IMR-90 (cell line): ENCODE data around the gene CFAP61. TPM values are rescaled to one million over a fixed set of nuclear protein-coding genes. Genes with fewer than 3 reads are reported as not detected.

Source experiments
- ATAC-seq: fragments of 200-7000 bp; cut with Tn5 transposase; 2 replicates; pipeline ENCODE4 v1.9.1; 2020; ENCODE audit warnings: low read depth, mild to moderate bottlenecking, moderate library complexity
- BruUV-seq: library from RNA; stranded (reverse); fragments of 400-500 nt; replicated peaks from 2 replicates; lab custom pipeline; 2021; lab: Mats Ljungman, UMichigan
- CTCF ChIA-PET: fragments of 300-600 bp; formaldehyde crosslinking; extraction: SDS; loops from one replicate; lab custom pipeline; 2021; ENCODE audit warnings: antibody characterized with exemption; lab: Yijun Ruan, JAX
- POLR2A ChIA-PET: fragments of 300-600 bp; sonication (Branson Sonifier 250); formaldehyde crosslinking; loops from one replicate; lab custom pipeline; 2022; ENCODE audit warnings: antibody characterized with exemption; ENCODE audit not compliant: unreplicated experiment; lab: Charles Lee
- DNase-seq: peaks from one replicate; pipeline ENCODE4 v3.0.0; 2013
- H2AFZ ChIP-seq: replicated peaks from 2 replicates; pipeline ENCODE3; 2013; ENCODE audit warnings: low read length, mild to moderate bottlenecking; ENCODE audit not compliant: poor library complexity
- H2AK5ac ChIP-seq: 2 replicates; pipeline ENCODE4 v1.6.1; 2013; ENCODE audit warnings: low read depth, low read length, inconsistent platforms
- H2AK9ac ChIP-seq: replicated peaks from 2 replicates; pipeline ENCODE3; 2013; ENCODE audit warnings: mild to moderate bottlenecking, low read depth, low read length, moderate library complexity; ENCODE audit not compliant: poor library complexity
- H2BK120ac ChIP-seq: 2 replicates; pipeline ENCODE4 v1.6.1; 2013; ENCODE audit warnings: low read depth, low read length, inconsistent platforms
- H2BK15ac ChIP-seq: 3 replicates; pipeline ENCODE4 v1.6.1; 2013; ENCODE audit warnings: low read depth, low read length, inconsistent platforms
- H2BK20ac ChIP-seq: 2 replicates; pipeline ENCODE4 v1.6.1; 2013; ENCODE audit warnings: low read depth, mild to moderate bottlenecking, inconsistent platforms, low read length, moderate library complexity
- H2BK5ac ChIP-seq: 2 replicates; pipeline ENCODE4 v1.6.1; 2013; ENCODE audit warnings: mild to moderate bottlenecking, low read depth, low read length, inconsistent platforms; ENCODE audit not compliant: poor library complexity, severe bottlenecking
- H3K14ac ChIP-seq: replicated peaks from 2 replicates; pipeline ENCODE4 v1.6.1; 2013; ENCODE audit warnings: low read depth, low read length, inconsistent platforms
- H3K18ac ChIP-seq: 2 replicates; pipeline ENCODE4 v1.6.1; 2013; ENCODE audit warnings: low read depth, low read length, control low read depth
- H3K23ac ChIP-seq: 2 replicates; pipeline ENCODE4 v1.6.1; 2013; ENCODE audit warnings: low read depth, low read length, inconsistent platforms
- H3K27ac ChIP-seq: 2 replicates; pipeline ENCODE4 v1.5.1; 2013; ENCODE audit warnings: mild to moderate bottlenecking, control low read depth, low read length; ENCODE audit not compliant: insufficient read depth
- H3K27me3 ChIP-seq: 2 replicates; pipeline ENCODE4 v1.6.1; 2013; ENCODE audit warnings: low read length; ENCODE audit not compliant: control insufficient read depth, insufficient read depth
- H3K36me3 ChIP-seq: 2 replicates; pipeline ENCODE4 v1.6.1; 2013; ENCODE audit warnings: low read length, mixed read lengths; ENCODE audit not compliant: control insufficient read depth, insufficient read depth
- H3K4ac ChIP-seq: 2 replicates; pipeline ENCODE4 v1.6.1; 2013; ENCODE audit warnings: low read depth, low read length, inconsistent platforms
- H3K4me1 ChIP-seq: 2 replicates; pipeline ENCODE4 v1.6.1; 2013; ENCODE audit warnings: low read length, mixed read lengths; ENCODE audit not compliant: control insufficient read depth, insufficient read depth
- H3K4me2 ChIP-seq: 2 replicates; pipeline ENCODE4 v1.6.1; 2013; ENCODE audit warnings: low read depth, mild to moderate bottlenecking, control low read depth, low read length, moderate library complexity
- H3K4me3 ChIP-seq: 2 replicates; pipeline ENCODE4 v1.5.1; 2013; ENCODE audit warnings: low read depth, mild to moderate bottlenecking, control low read depth, low read length, moderate library complexity; ENCODE audit not compliant: insufficient read depth
- H3K56ac ChIP-seq: 2 replicates; pipeline ENCODE4 v1.6.1; 2013; ENCODE audit warnings: low read length, inconsistent platforms; ENCODE audit not compliant: insufficient read depth; ENCODE audit errors: extremely low read depth
- H3K79me1 ChIP-seq, 2 experiments: 2 replicates each; pipeline ENCODE4 v1.6.1; 2013; ENCODE audit warnings: low read length in 2 of 2, inconsistent platforms in 1 of 2, low read depth in 1 of 2
- H3K9ac ChIP-seq: 2 replicates; pipeline ENCODE4 v1.6.1; 2013; ENCODE audit warnings: low read depth, low read length, control low read depth
- H3K9me1 ChIP-seq: 2 replicates; pipeline ENCODE4 v1.6.1; 2013; ENCODE audit warnings: low read length, inconsistent platforms; ENCODE audit not compliant: insufficient read depth
- H3K9me3 ChIP-seq: 2 replicates; pipeline ENCODE4 v1.6.1; 2013; ENCODE audit warnings: low read length; ENCODE audit not compliant: control insufficient read depth, insufficient read depth
- H4K20me1 ChIP-seq: 2 replicates; pipeline ENCODE4 v1.6.1; 2013; ENCODE audit warnings: low read length, inconsistent platforms; ENCODE audit not compliant: insufficient read depth
- H4K5ac ChIP-seq: 2 replicates; pipeline ENCODE4 v1.6.1; 2013; ENCODE audit warnings: mild to moderate bottlenecking, low read depth, low read length, control low read depth
- H4K8ac ChIP-seq, 2 experiments: 2 replicates each; pipeline ENCODE4 v1.6.1; 2013; ENCODE audit warnings: low read depth in 2 of 2, low read length in 2 of 2, control low read depth in 1 of 2, inconsistent platforms in 1 of 2
- H4K91ac ChIP-seq: 2 replicates; pipeline ENCODE4 v1.6.1; 2013; ENCODE audit warnings: low read depth, low read length, inconsistent platforms; ENCODE audit not compliant: insufficient read depth
- CEBPB ChIP-seq: IDR thresholded peaks from 2 replicates; pipeline ENCODE4 v1.6.1; 2012; ENCODE audit warnings: low read depth, low read length, improper control_type of control experiment
- MAZ ChIP-seq: IDR thresholded peaks from 2 replicates; pipeline ENCODE4 v1.6.1; 2012; ENCODE audit warnings: low read depth, mild to moderate bottlenecking, low read length, improper control_type of control experiment, moderate library complexity, borderline replicate concordance
- POLR2A ChIP-seq: IDR thresholded peaks from 2 replicates; pipeline ENCODE4 v1.6.1; 2012; ENCODE audit warnings: mild to moderate bottlenecking, low read depth, low read length
- WGBS, 2 experiments: methylation state at CpG; one replicate each; pipeline versions ENCODE4 v1.1.5 to v1.1.7; 2013; ENCODE audit warnings: missing lambda C conversion rate in 2 of 2; ENCODE audit not compliant: insufficient read length in 1 of 2; ENCODE audit errors: extremely low coverage in 2 of 2; 5-methylcytosine and 5-hydroxymethylcytosine counted together
- dilution Hi-C: fragments of 300-500 bp; cut with HindIII; formaldehyde crosslinking; loops from one replicate; pipeline ENCODE4 v1.14.3; 2018; ENCODE audit warnings: low sequenced_read_pairs; ENCODE audit not compliant: unreplicated experiment
- in situ Hi-C: fragments of 300-500 bp; cut with MboI; formaldehyde crosslinking; loops from 3 replicates; pipeline ENCODE4 v1.14.3; 2019; ENCODE audit warnings: low sequenced_read_pairs, inconsistent platforms, mixed read lengths
- intact Hi-C: fragments of 100-400 bp; cut with micrococcal nuclease; formaldehyde crosslinking; loops from 2 replicates; pipeline ENCODE4 v1.10.0; 2022
- polyA plus RNA-seq, 3 experiments: library from polyadenylated mRNA; depleted of rRNA; stranded (reverse); fragments of >200 nt; gene quantifications; 2 replicates each; pipeline ENCODE4 v1.2.3, GENCODE V29; 2012; ENCODE audit warnings: low replicate concordance in 1 of 3
- total RNA-seq: library from RNA; depleted of rRNA; stranded (reverse); fragments of >200 nt; gene quantifications from 2 replicates; pipeline ENCODE4 v1.2.3, GENCODE V29; 2012
- TF ChIP-seq, protein P1 (sequence below): conservative IDR thresholded peaks from 2 replicates; pipeline ENCODE4 v1.5.1; 2012; ENCODE audit warnings: mild to moderate bottlenecking, low read depth, low read length, improper control_type of control experiment
- TF ChIP-seq, protein P2 (sequence below): fragments of 150-350 bp; IDR thresholded peaks from 2 replicates; pipeline ENCODE4 v1.6.1; 2016; ENCODE audit warnings: low read depth, mild to moderate bottlenecking, low read length, moderate library complexity, borderline replicate concordance

Gene CFAP61
- total and polyA plus RNA-seq, 2 of the 4 experiments (the other 2 are of a cell fraction), result 0.07 TPM; not detected in 1

DNA sequence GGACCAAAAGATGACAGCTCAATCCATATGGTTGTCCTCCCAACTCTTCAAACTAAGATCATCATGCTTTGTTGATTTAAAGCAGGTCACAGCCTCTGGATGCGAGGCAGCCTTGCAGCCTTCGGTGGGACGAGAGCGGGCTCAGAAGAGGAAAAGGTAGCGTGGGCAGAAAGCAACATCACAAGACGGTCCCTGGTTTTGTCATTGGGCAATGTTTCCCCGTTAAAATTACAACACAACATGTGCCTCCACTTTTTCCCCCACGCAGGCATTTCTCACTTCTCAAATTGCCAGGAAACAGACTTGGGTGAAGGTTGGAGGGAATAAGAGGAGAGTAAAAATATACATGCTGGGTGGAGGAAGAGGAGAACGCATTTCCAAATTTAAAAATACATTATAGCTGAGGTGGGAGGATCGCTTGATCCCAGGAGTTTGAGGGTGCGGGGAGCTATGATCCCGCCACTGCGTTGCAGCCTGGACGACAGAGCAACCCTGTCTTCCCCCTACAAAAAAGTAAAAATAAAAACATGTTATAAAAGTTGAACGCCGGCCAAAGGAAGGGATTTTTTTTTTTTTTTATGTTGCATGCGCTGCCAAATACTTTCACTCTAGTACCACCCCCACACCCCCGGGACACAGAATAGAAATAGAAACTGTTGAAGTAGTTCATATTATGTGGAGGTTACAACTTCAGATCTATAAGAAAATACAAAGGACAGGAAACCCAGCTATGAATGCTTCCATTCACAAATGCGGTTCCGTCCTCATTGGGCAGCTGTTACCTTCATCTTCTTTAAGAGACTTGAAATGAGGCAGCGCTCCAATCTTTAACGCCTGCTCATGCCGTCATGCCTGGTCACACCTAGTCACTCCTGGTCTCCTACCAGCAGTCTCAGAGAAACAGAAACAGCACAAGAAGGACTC, 49.0 kb upstream of the CFAP61 start:
- ATAC-seq (peak; percentile 7), DNase-seq (peak; percentile 40)
- 0 out of 2 replicates have a peak overlapping the region, but pooled peaks have one; percentile 34 for H3K14ac ChIP-seq
- H3K4me1 ChIP-seq, result peaks cover 15% of the 10 kb centered on the region
- H4K20me1 ChIP-seq, result peaks cover 37% of the 10 kb centered on the region
- peaks cover 33 to 59% of the 10 kb centered on the region in 2 experiments for H3K79me1 ChIP-seq
- no peak overlapping the region for H3K4me3 ChIP-seq
- peak overlapping the region; percentile 23 for H3K4me2 ChIP-seq
- no peak overlapping the region; the same call in 2 of the 3 replicates for H2BK15ac ChIP-seq
- no peaks in the 10 kb centered on the region for H3K9me3 ChIP-seq
- no peak overlapping the region for H2AK5ac ChIP-seq
- no CpG with 5 or more reads among the region's 23 CpGs for WGBS, 2 experiments
- no peak overlapping the region for H3K9ac ChIP-seq
- H2AFZ ChIP-seq, result no peak overlapping the region
- peak overlapping the region; percentile 25 for H2BK5ac ChIP-seq
- H3K9me1 ChIP-seq, result peaks cover 14% of the 10 kb centered on the region
- ChIA-PET CTCF (no interaction called here), POLR2A (interaction anchor here (0.6 kb wide), 1 partner anchor 26 kb away, joined by 3 read pairs; no protein-coding TSS in a partner anchor)
- H2AK9ac ChIP-seq, result no peak overlapping the region
- H2BK120ac ChIP-seq, result peak overlapping the region; percentile 23
- peaks cover 42% of the 10 kb centered on the region for H3K36me3 ChIP-seq
- intact Hi-C loops (no loop called here), in situ Hi-C loops (no loop called here), dilution Hi-C loops (no loop called here)
- H2BK20ac ChIP-seq, result no peak overlapping the region
- H3K27me3 ChIP-seq, result no peaks in the 10 kb centered on the region
- peak overlapping the region; percentile 73 for H4K5ac ChIP-seq
- peak overlapping the region; percentile 77; the same call in 1 of the 2 replicates for H3K18ac ChIP-seq
- H3K27ac ChIP-seq, result peak overlapping the region; percentile 15; the same call in 1 of the 2 replicates
- peak overlapping the region; percentile 24; the same call in 1 of the 2 replicates for H3K4ac ChIP-seq
- H4K91ac ChIP-seq, result no peak overlapping the region
- BruUV-seq, result no TSS peak
- H4K8ac ChIP-seq, result peak overlapping the region in 1 of 2 experiments; percentile 36; a peak in 1 of 4 replicates
- no peak overlapping the region for H3K56ac ChIP-seq
- peak overlapping the region; percentile 32; the same call in 1 of the 2 replicates for H3K23ac ChIP-seq
- TF ChIP-seq CEBPB, result peak; percentile 17; the same call in 1 of the 2 replicates
- no peak for TF ChIP-seq POLR2A
- no peak for TF ChIP-seq MAZ
- TF ChIP-seq, protein P1, sequence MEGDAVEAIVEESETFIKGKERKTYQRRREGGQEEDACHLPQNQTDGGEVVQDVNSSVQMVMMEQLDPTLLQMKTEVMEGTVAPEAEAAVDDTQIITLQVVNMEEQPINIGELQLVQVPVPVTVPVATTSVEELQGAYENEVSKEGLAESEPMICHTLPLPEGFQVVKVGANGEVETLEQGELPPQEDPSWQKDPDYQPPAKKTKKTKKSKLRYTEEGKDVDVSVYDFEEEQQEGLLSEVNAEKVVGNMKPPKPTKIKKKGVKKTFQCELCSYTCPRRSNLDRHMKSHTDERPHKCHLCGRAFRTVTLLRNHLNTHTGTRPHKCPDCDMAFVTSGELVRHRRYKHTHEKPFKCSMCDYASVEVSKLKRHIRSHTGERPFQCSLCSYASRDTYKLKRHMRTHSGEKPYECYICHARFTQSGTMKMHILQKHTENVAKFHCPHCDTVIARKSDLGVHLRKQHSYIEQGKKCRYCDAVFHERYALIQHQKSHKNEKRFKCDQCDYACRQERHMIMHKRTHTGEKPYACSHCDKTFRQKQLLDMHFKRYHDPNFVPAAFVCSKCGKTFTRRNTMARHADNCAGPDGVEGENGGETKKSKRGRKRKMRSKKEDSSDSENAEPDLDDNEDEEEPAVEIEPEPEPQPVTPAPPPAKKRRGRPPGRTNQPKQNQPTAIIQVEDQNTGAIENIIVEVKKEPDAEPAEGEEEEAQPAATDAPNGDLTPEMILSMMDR, result no peak
- TF ChIP-seq, protein P2, sequence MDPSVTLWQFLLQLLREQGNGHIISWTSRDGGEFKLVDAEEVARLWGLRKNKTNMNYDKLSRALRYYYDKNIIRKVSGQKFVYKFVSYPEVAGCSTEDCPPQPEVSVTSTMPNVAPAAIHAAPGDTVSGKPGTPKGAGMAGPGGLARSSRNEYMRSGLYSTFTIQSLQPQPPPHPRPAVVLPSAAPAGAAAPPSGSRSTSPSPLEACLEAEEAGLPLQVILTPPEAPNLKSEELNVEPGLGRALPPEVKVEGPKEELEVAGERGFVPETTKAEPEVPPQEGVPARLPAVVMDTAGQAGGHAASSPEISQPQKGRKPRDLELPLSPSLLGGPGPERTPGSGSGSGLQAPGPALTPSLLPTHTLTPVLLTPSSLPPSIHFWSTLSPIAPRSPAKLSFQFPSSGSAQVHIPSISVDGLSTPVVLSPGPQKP, result no peak
